Colonic mucosa (tissue), 4 donors: ENCODE data around the gene LCLAT1. TPM values are rescaled to one million over a fixed set of nuclear protein-coding genes. Genes with fewer than 3 reads are reported as not detected.

Source experiments
- DNase-seq: peaks from one replicate; pipeline ENCODE4 v3.0.0-alpha.2; 2020
- H3K27ac ChIP-seq: fragments of 200-600 bp; one replicate; pipeline ENCODE4 v1.8.0; 2021
- H3K27me3 ChIP-seq: fragments of 200-600 bp; one replicate; pipeline ENCODE4 v1.8.0; 2021
- H3K36me3 ChIP-seq: fragments of 200-600 bp; one replicate; pipeline ENCODE4 v1.8.0; 2021
- H3K4me1 ChIP-seq: fragments of 200-600 bp; one replicate; pipeline ENCODE4 v1.8.0; 2021; ENCODE audit warnings: mild to moderate bottlenecking
- H3K4me3 ChIP-seq: fragments of 200-600 bp; one replicate; pipeline ENCODE4 v1.8.0; 2021
- H3K9ac ChIP-seq, 2 donors: one replicate each; pipeline ENCODE4 v1.7.0; 2013; ENCODE audit warnings: control low read depth in 2 of 2, low read depth in 2 of 2, low read length in 2 of 2
- H3K9me3 ChIP-seq: fragments of 200-600 bp; one replicate; pipeline ENCODE4 v1.8.0; 2021
- intact Hi-C: fragments of 100-400 bp; cut with DNase I; formaldehyde crosslinking; loops from one replicate; pipeline ENCODE4 v1.14.1; 2022
- total RNA-seq, 2 donors: library from RNA; stranded (reverse); fragmentation: NEBNext Ultra II Directional in 1 of 2; extraction: Animal tissue kit (Norgen Biotek cat#: 25700) in 1 of 2; gene quantifications; one replicate each; pipeline ENCODE4 v1.2.1, GENCODE V29; 2021
- TF ChIP-seq, protein P1 (sequence below): fragments of 200-600 bp; IDR thresholded peaks from one replicate; pipeline ENCODE4 v1.8.0; 2022; ENCODE audit warnings: antibody characterized with exemption, mild to moderate bottlenecking
- donor health status: healthy.
- donor health status: DM: no; HTN: no; CAD: no.
- donor health status: DM: no; HTN: no; CAD: no.

LCLAT1 gene
- total RNA-seq, 2 donors from 2014 or later: 20.0 to 25.5 TPM

DNA sequence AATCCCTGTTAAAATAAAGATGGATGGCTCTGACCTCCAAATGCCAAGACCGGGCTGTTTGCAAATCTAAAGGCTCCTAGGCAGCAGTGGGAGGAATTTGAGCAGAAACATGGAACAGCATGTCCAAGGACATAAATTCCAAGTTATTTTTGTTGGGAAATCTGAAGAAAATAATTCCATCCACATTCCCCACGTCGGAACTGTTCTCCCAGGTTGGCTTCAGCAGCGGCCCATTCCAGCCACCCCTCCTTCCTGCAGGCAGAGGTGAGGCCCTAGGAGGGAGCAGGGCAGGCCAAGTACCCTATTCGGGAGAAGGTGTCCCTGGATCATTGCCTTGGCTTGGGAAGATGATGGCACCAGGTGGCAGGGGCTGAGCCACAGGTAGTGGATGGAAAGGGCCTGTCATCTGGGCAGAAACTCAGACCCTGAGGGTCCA lies 243.1 kb downstream of the LCLAT1 start:
- Histone ChIP-seq H3K9me3 (no peaks in the 10 kb centered on the region), H3K4me1 (no peaks in the 10 kb centered on the region), H3K4me3 (no peak overlapping the region), H3K27ac (no peak overlapping the region), H3K36me3 (no peaks in the 10 kb centered on the region), H3K27me3 (no peaks in the 10 kb centered on the region), H3K9ac (no peak overlapping the region)
- intact Hi-C loops: no loop called here
- TF ChIP-seq, protein P1, sequence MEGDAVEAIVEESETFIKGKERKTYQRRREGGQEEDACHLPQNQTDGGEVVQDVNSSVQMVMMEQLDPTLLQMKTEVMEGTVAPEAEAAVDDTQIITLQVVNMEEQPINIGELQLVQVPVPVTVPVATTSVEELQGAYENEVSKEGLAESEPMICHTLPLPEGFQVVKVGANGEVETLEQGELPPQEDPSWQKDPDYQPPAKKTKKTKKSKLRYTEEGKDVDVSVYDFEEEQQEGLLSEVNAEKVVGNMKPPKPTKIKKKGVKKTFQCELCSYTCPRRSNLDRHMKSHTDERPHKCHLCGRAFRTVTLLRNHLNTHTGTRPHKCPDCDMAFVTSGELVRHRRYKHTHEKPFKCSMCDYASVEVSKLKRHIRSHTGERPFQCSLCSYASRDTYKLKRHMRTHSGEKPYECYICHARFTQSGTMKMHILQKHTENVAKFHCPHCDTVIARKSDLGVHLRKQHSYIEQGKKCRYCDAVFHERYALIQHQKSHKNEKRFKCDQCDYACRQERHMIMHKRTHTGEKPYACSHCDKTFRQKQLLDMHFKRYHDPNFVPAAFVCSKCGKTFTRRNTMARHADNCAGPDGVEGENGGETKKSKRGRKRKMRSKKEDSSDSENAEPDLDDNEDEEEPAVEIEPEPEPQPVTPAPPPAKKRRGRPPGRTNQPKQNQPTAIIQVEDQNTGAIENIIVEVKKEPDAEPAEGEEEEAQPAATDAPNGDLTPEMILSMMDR: no peak
- no peak for DNase-seq

DNA sequence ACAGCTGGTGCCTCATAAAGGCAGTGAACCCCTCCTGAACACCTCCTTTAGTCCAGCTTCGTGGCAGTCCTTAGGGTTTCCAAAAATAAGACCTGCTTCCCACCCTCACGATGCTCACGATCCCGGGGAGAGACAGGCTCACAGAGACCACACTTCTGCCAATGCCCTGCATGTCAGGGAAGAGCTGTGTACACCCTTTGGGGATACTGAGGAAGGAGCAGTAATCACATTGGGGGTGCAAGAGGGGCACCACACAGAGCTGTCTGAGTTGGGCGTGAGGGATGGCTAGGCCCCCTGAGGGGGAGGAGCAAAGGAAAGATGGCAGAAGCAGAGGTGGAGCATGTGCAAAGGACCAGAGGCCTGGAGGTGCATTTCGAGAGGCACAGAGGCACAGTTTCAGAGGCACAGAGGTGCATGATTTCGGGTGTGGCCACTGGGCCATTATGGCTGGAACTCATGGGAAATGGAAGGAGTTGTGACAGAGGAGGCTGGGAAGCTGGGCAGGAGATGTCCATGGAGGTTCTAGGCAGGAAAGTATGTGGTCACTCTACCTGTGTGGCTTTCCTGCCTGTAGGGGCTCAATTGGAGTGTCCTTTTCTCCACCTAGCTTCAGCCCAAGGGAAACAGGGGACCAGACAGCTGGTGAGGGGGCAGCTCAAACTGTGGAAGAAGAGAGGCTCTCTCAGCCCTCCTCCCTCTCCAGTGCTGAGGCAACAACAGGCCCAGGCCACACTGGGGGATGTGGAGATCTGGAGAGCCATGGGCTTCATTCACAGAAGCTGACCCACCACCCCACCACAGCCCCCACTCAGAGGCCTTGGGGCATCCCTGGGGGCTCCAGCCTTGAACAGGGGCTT lies 244.3 kb downstream of the LCLAT1 start:
- H3K36me3 ChIP-seq: no peaks in the 10 kb centered on the region
- H3K27me3 ChIP-seq: no peaks in the 10 kb centered on the region
- intact Hi-C loops: no loop called here
- no peak overlapping the region for H3K4me3 ChIP-seq
- H3K9me3 ChIP-seq: no peaks in the 10 kb centered on the region
- TF ChIP-seq, protein P1: no peak
- H3K9ac ChIP-seq: no peak overlapping the region
- no peak for DNase-seq
- H3K4me1 ChIP-seq: no peaks in the 10 kb centered on the region
- no peak overlapping the region for H3K27ac ChIP-seq

DNA sequence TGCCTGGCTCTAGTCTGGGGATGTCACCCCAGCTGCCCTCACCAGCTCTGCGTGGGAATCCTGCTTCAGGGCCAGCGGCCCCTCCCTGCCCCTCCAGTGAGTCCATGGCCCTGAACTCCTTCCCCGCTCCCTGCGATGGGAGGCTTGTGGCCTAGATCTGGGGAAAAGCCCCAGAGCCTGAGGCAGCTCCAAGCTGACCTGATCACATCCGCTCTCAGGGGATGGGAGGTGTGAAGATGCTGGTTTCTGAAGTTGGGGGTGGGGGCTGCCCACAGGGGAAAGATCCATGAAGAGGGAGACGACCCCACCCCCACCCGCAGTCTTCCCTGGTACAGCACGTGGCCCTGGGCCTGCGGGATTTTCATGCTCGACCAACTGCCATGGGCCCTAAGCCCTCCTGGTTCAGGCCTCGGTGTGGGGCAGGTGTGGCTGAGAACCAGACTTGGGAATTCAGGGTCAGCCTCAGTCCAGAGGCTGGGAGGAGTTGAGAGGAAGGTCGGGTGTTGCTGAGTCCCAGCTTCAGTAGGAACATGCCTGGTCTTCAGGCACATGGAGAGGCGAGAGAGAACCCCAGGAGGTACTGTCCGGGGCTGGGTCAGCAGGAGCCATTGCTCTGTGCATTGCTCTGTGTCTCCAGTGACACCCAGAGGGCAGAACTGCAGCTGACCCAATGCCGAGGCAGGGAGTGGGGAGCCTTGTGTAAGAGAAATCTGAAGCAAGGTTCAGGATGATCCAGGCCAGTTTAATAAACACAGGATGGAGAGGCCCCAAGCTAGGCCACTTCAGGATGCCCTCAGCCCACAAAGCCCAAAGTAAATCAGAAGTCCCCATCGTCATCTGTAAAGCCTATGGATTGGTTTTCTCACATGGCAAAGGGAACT lies 245.1 kb downstream of the LCLAT1 start:
- H3K9me3 ChIP-seq: no peaks in the 10 kb centered on the region
- intact Hi-C loops: no loop called here
- no peak overlapping the region for H3K27ac ChIP-seq
- no peaks in the 10 kb centered on the region for H3K4me1 ChIP-seq
- H3K4me3 ChIP-seq: no peak overlapping the region
- H3K36me3 ChIP-seq: no peaks in the 10 kb centered on the region
- TF ChIP-seq, protein P1: no peak
- no peak for DNase-seq
- H3K27me3 ChIP-seq: no peaks in the 10 kb centered on the region
- H3K9ac ChIP-seq: no peak overlapping the region

DNA sequence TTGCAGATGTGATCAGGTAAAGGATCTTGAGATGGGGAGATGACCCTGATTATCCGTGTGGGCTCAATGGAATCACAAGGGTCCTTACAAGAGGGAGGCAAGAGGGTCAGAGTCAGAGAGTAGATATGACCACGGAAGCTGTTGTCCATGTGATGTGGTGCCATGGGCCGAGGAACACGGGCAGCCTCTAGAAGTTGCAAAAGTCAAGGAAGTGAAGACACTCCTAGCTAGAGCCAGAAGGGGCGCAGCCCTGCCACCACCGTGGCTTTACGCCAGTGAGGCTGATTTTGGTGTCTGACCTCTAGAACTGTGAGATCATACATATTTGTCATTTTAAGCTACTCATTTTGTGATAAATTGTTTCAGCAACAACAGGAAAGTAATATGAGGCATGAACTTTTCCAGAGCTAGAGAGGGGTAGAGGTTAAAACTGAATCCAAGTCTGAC lies 245.8 kb downstream of the LCLAT1 start:
- TF ChIP-seq, protein P1: no peak
- H3K9ac ChIP-seq: no peak overlapping the region
- H3K9me3 ChIP-seq: no peaks in the 10 kb centered on the region
- no peaks in the 10 kb centered on the region for H3K36me3 ChIP-seq
- H3K4me1 ChIP-seq: no peaks in the 10 kb centered on the region
- no peaks in the 10 kb centered on the region for H3K27me3 ChIP-seq
- H3K27ac ChIP-seq: no peak overlapping the region
- no peak for DNase-seq
- no peak overlapping the region for H3K4me3 ChIP-seq
- intact Hi-C loops: no loop called here

Other genes starting within 250 kb of the LCLAT1 start
- 10 to 100 TPM in 1 of 2 donors, 1 to 10 TPM in 1; 8.7 to 16.1 TPM for gene LBH, start 215.7 kb upstream of the LCLAT1 start, total RNA-seq